Ovary (tissue), 3 donors: ENCODE data around the gene CDHR2.

Experiments
- CTCF ChIP-seq, 3 donors: fragments of 450-650 bp in 2 of 3; fragments of 200-600 bp in 1 of 3; IDR thresholded peaks; one replicate each; pipeline versions ENCODE4 v1.5.1 to v1.8.0; 2016 to 2022; ENCODE audit warnings: antibody characterized with exemption in 3 of 3, mild to moderate bottlenecking in 1 of 3
- POLR2A ChIP-seq: fragments of 450-650 bp; IDR thresholded peaks from one replicate; pipeline ENCODE4 v1.6.1; 2017; ENCODE audit warnings: antibody characterized with exemption, mild to moderate bottlenecking, moderate library complexity
- donor health status: DM: no; HTN: no; CAD: no.

- TF ChIP-seq POLR2A: no peak
- no peak for TF ChIP-seq CTCF (IDR thresholded peaks at IDR 0.05)
Observed at GRCh38 chr5:176562189-176562588, 13.0 kb downstream of the CDHR2 start.
